ENCODE measurements around the gene ZCCHC14.
"Not testable (repeated sequence)": the region's sequence is repeated elsewhere in the genome, so short reads cannot be mapped to it uniquely, and the experiment has no call there.

Gene ZCCHC14

DNA sequence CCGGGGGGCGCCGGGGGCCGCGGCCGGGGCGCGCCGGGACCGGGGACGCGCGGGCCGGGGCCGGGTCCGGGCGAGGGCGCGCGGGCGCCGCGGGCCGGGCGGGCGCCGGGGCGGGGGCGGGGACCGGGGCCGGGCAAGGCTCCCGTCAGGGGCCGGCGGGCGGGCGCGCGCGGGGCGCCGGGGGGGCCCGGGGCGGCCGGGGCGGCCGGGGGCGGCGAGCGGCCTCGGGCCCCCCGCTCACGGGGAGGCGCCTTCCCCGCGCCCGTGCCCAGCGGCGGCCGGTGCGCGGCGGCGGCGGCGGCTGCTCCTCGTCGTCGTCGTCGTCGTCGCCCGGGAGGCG is 563 bp downstream of the ZCCHC14 start:
- TF ChIP-seq, protein P1, sequence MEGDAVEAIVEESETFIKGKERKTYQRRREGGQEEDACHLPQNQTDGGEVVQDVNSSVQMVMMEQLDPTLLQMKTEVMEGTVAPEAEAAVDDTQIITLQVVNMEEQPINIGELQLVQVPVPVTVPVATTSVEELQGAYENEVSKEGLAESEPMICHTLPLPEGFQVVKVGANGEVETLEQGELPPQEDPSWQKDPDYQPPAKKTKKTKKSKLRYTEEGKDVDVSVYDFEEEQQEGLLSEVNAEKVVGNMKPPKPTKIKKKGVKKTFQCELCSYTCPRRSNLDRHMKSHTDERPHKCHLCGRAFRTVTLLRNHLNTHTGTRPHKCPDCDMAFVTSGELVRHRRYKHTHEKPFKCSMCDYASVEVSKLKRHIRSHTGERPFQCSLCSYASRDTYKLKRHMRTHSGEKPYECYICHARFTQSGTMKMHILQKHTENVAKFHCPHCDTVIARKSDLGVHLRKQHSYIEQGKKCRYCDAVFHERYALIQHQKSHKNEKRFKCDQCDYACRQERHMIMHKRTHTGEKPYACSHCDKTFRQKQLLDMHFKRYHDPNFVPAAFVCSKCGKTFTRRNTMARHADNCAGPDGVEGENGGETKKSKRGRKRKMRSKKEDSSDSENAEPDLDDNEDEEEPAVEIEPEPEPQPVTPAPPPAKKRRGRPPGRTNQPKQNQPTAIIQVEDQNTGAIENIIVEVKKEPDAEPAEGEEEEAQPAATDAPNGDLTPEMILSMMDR (IDR thresholded peaks at IDR 0.05; ENCODE audit: insufficient read depth, low read length, poor library complexity, severe bottlenecking): no peak
- Histone ChIP-seq H3K27me3 (replicated peaks; ENCODE audit: control insufficient read depth, insufficient read depth, low read length) (no peaks in the 10 kb centered on the region; the same call in 1 of the 2 replicates), H3K4me3 (replicated peaks; ENCODE audit: low read depth, low read length) (no peak overlapping the region), H3K36me3 (ENCODE audit: control insufficient read depth, insufficient read depth, low read length) (no peaks in the 10 kb centered on the region)
- no peak for DNase-seq (ENCODE audit: extremely low read depth, insufficient read length)

DNA sequence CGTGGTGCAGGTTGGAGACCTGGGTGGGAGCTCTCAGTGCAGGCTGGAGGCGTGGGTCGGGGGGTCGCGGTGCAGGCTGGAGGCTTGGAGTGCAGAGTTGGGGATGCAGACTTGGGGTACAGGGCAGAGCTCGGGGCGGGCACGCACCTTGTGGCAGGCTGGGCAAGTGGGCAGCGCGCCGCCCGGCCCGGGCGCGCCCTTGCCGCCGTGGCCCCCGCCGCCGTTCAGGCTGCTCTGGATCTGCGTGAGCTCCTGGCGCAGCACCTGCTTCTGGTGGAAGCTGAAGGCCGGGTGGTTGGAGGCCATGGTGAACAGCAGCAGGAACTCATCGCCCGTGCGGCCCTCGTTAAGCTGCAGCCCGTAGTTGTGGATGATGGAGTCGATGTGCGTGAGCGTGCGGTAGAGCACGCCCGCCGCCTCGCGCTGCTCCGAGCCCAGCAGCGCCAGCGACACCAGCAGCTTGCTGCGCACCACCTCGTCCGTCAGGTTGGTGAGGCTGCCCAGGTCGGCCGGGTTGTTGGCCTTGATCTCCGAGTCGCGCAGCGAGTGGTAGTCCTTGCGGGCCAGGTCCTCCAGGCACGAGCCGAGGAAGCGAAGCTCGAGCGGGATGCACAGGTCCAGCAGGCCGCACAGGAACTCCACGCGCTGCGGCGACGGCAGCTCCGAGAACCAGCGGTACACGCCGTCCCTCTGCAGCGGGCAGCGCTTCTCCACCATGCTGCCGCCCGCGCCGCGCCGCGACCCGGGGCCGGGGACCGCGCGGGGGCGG is 1.1 kb downstream of the ZCCHC14 start:
- TF ChIP-seq, protein P1 (IDR thresholded peaks at IDR 0.05; ENCODE audit: insufficient read depth, low read length, poor library complexity, severe bottlenecking): no peak
- Histone ChIP-seq H3K27me3 (replicated peaks; ENCODE audit: control insufficient read depth, insufficient read depth, low read length) (no peaks in the 10 kb centered on the region; the same call in 1 of the 2 replicates), H3K4me3 (replicated peaks; ENCODE audit: low read depth, low read length) (no peak overlapping the region), H3K36me3 (ENCODE audit: control insufficient read depth, insufficient read depth, low read length) (no peaks in the 10 kb centered on the region)
- DNase-seq (ENCODE audit: extremely low read depth, insufficient read length): no peak

DNA sequence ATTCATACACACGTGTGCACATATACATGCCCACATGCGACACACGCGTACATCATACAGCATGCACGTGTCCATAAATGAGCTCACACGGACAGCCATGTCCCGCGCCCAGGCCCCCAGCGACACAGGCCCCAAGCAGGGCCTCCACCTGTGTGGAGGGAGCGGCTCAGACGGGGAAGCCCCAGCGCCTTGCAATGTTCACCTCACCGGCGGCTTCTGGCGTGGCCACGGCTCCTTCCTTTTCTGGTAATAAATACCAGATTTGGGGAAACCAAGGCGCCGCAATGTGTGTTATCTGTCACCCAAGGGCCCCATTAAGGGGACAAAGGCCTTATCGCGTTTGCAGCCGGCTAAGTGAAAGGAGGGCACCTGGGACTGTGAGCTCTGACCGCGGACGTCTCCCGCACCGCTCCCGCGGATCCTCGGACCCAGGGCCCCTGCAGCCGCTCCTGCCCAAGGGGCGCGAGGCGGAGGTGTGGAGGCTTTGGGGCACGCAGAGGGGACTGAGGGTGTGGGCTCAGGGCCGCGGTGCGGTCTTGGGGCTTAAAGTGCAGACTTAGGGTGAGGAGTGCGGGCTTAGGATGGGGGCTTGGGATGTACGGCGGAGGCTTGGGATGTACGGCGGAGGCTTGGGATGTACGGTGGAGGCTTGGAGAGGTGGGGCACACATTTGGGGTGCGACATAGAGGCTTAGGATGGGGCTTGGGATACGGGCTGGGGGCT is 1.9 kb downstream of the ZCCHC14 start:
- not testable (repeated sequence) for H3K36me3 ChIP-seq (ENCODE audit: control insufficient read depth, insufficient read depth, low read length); H3K4me3 ChIP-seq (replicated peaks; ENCODE audit: low read depth, low read length); H3K27me3 ChIP-seq (replicated peaks; ENCODE audit: control insufficient read depth, insufficient read depth, low read length); DNase-seq (ENCODE audit: extremely low read depth, insufficient read length)

DNA sequence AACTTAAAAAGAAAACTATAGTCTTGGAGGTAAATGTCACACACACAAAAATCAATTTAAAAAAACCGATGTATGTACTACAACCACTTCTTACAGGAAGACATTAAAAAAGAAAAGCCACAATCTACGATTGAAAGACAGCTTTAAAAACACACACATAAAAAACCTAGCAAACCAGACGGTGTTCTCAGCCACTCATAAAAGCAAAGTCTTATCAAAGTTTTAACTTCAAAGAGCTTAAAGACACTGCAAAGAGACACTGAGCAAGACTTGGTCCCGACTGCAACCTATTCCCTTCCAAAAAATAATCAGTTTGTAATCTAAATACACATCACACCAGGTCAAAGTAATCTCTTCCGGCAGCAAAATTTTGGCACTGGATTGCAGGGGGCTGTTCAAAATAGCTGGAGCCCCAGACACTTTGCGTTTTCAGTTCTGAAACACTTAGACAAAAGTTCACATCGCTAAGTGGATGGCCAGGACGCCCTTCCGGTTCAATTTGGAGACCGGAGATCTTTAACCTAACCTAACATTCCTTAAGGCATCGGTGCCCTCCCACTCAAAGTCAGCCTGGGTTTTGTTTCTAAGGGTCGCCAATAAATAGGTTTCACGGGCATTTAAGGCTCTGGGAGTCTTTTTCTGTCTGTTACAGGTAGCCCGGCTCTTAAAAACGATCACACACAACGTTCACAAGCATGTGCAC is 2.6 kb downstream of the ZCCHC14 start:
- TF ChIP-seq, protein P1 (IDR thresholded peaks at IDR 0.05; ENCODE audit: insufficient read depth, low read length, poor library complexity, severe bottlenecking): no peak
- no peak overlapping the region for H3K4me3 ChIP-seq (replicated peaks; ENCODE audit: low read depth, low read length)
- no peaks in the 10 kb centered on the region; the same call in 1 of the 2 replicates for H3K27me3 ChIP-seq (replicated peaks; ENCODE audit: control insufficient read depth, insufficient read depth, low read length)
- H3K36me3 ChIP-seq (ENCODE audit: control insufficient read depth, insufficient read depth, low read length): no peaks in the 10 kb centered on the region
- no peak for DNase-seq (ENCODE audit: extremely low read depth, insufficient read length)

DNA sequence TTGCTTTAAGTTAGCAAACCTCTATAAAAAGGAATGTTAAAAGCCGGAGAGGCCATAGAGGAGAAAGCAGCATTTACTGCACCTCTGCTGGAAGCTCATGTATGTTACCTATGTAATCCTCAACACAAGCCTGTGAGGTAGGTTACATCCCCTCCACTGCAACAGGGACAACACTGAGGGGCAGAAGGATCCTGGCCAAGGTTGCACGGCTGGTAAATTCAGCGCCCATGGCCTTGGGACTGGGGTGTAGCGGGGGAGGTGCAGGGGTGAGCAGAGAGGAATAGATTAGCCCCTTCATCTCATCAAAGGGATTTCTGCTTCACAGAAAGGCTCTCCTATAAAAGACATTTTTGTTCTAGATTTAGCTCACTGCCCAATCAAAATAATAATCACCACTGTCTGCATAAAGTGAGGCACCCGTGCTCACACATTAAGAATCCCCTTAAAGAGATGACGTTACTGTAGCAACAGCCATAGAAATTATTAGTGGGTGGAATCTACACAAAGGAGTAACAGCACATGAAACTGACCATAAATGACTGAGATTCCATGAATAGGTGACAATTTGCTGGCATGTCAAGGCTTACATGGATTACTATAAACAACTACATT is 3.3 kb downstream of the ZCCHC14 start:
- no peak for DNase-seq (ENCODE audit: extremely low read depth, insufficient read length)
- H3K36me3 ChIP-seq (ENCODE audit: control insufficient read depth, insufficient read depth, low read length): no peaks in the 10 kb centered on the region
- TF ChIP-seq, protein P1 (IDR thresholded peaks at IDR 0.05; ENCODE audit: insufficient read depth, low read length, poor library complexity, severe bottlenecking): no peak
- H3K4me3 ChIP-seq (replicated peaks; ENCODE audit: low read depth, low read length): no peak overlapping the region
- no peaks in the 10 kb centered on the region; the same call in 1 of the 2 replicates for H3K27me3 ChIP-seq (replicated peaks; ENCODE audit: control insufficient read depth, insufficient read depth, low read length)

DNA sequence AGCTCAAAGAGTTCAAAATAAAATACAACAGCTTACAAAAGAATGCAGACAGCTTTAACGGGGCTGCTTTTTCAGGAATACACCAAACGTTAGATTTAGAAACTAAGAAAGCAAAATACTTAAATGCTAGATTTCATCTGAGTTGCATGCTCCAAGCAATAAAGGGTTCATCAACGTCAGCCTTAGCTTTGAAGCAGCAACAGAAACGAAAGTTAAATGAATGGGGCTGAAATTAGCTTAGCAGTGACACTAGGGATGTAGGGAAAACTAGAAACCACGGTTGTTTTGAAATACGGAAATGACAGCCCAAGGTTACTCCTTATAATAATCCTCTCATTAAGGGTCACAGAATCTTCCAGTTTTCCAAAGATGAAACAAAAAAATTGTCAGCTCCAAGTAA is 3.9 kb downstream of the ZCCHC14 start:
- H3K4me3 ChIP-seq (replicated peaks; ENCODE audit: low read depth, low read length); H3K27me3 ChIP-seq (replicated peaks; ENCODE audit: control insufficient read depth, insufficient read depth, low read length); DNase-seq (ENCODE audit: extremely low read depth, insufficient read length); H3K36me3 ChIP-seq (ENCODE audit: control insufficient read depth, insufficient read depth, low read length): not testable (repeated sequence)

Measured in GM06990 (cell line).